IMR-90 (cell line): ENCODE measurements around the gene RAD17. TPM values are rescaled to one million over a fixed set of nuclear protein-coding genes. Genes with fewer than 3 reads are reported as not detected.
"Not testable (repeated sequence)": the region's sequence is repeated elsewhere in the genome, so short reads cannot be mapped to it uniquely, and the experiment has no call there.

Experiments
- ATAC-seq: fragments of 200-7000 bp; cut with Tn5 transposase; 2 replicates; pipeline ENCODE4 v1.9.1; 2020; ENCODE audit warnings: low read depth, mild to moderate bottlenecking, moderate library complexity
- BruUV-seq: library from RNA; stranded (reverse); fragments of 400-500 nt; replicated peaks from 2 replicates; lab custom pipeline; 2021; lab: Mats Ljungman, UMichigan
- CTCF ChIA-PET: fragments of 300-600 bp; formaldehyde crosslinking; extraction: SDS; loops from one replicate; lab custom pipeline; 2021; ENCODE audit warnings: antibody characterized with exemption; lab: Yijun Ruan, JAX
- POLR2A ChIA-PET: fragments of 300-600 bp; sonication (Branson Sonifier 250); formaldehyde crosslinking; loops from one replicate; lab custom pipeline; 2022; ENCODE audit warnings: antibody characterized with exemption; ENCODE audit not compliant: unreplicated experiment; lab: Charles Lee
- DNase-seq: peaks from one replicate; pipeline ENCODE4 v3.0.0; 2013
- H2AFZ ChIP-seq: replicated peaks from 2 replicates; pipeline ENCODE3; 2013; ENCODE audit warnings: low read length, mild to moderate bottlenecking; ENCODE audit not compliant: poor library complexity
- H2AK5ac ChIP-seq: 2 replicates; pipeline ENCODE4 v1.6.1; 2013; ENCODE audit warnings: low read depth, low read length, inconsistent platforms
- H2AK9ac ChIP-seq: replicated peaks from 2 replicates; pipeline ENCODE3; 2013; ENCODE audit warnings: mild to moderate bottlenecking, low read depth, low read length, moderate library complexity; ENCODE audit not compliant: poor library complexity
- H2BK120ac ChIP-seq: 2 replicates; pipeline ENCODE4 v1.6.1; 2013; ENCODE audit warnings: low read depth, low read length, inconsistent platforms
- H2BK15ac ChIP-seq: 3 replicates; pipeline ENCODE4 v1.6.1; 2013; ENCODE audit warnings: low read depth, low read length, inconsistent platforms
- H2BK20ac ChIP-seq: 2 replicates; pipeline ENCODE4 v1.6.1; 2013; ENCODE audit warnings: low read depth, mild to moderate bottlenecking, inconsistent platforms, low read length, moderate library complexity
- H2BK5ac ChIP-seq: 2 replicates; pipeline ENCODE4 v1.6.1; 2013; ENCODE audit warnings: mild to moderate bottlenecking, low read depth, low read length, inconsistent platforms; ENCODE audit not compliant: poor library complexity, severe bottlenecking
- H3K14ac ChIP-seq: replicated peaks from 2 replicates; pipeline ENCODE4 v1.6.1; 2013; ENCODE audit warnings: low read depth, low read length, inconsistent platforms
- H3K18ac ChIP-seq: 2 replicates; pipeline ENCODE4 v1.6.1; 2013; ENCODE audit warnings: low read depth, low read length, control low read depth
- H3K23ac ChIP-seq: 2 replicates; pipeline ENCODE4 v1.6.1; 2013; ENCODE audit warnings: low read depth, low read length, inconsistent platforms
- H3K27ac ChIP-seq: 2 replicates; pipeline ENCODE4 v1.5.1; 2013; ENCODE audit warnings: mild to moderate bottlenecking, control low read depth, low read length; ENCODE audit not compliant: insufficient read depth
- H3K27me3 ChIP-seq: 2 replicates; pipeline ENCODE4 v1.6.1; 2013; ENCODE audit warnings: low read length; ENCODE audit not compliant: control insufficient read depth, insufficient read depth
- H3K36me3 ChIP-seq: 2 replicates; pipeline ENCODE4 v1.6.1; 2013; ENCODE audit warnings: low read length, mixed read lengths; ENCODE audit not compliant: control insufficient read depth, insufficient read depth
- H3K4ac ChIP-seq: 2 replicates; pipeline ENCODE4 v1.6.1; 2013; ENCODE audit warnings: low read depth, low read length, inconsistent platforms
- H3K4me1 ChIP-seq: 2 replicates; pipeline ENCODE4 v1.6.1; 2013; ENCODE audit warnings: low read length, mixed read lengths; ENCODE audit not compliant: control insufficient read depth, insufficient read depth
- H3K4me2 ChIP-seq: 2 replicates; pipeline ENCODE4 v1.6.1; 2013; ENCODE audit warnings: low read depth, mild to moderate bottlenecking, control low read depth, low read length, moderate library complexity
- H3K4me3 ChIP-seq: 2 replicates; pipeline ENCODE4 v1.5.1; 2013; ENCODE audit warnings: low read depth, mild to moderate bottlenecking, control low read depth, low read length, moderate library complexity; ENCODE audit not compliant: insufficient read depth
- H3K56ac ChIP-seq: 2 replicates; pipeline ENCODE4 v1.6.1; 2013; ENCODE audit warnings: low read length, inconsistent platforms; ENCODE audit not compliant: insufficient read depth; ENCODE audit errors: extremely low read depth
- H3K79me1 ChIP-seq, 2 experiments: 2 replicates each; pipeline ENCODE4 v1.6.1; 2013; ENCODE audit warnings: low read length in 2 of 2, inconsistent platforms in 1 of 2, low read depth in 1 of 2
- H3K9ac ChIP-seq: 2 replicates; pipeline ENCODE4 v1.6.1; 2013; ENCODE audit warnings: low read depth, low read length, control low read depth
- H3K9me1 ChIP-seq: 2 replicates; pipeline ENCODE4 v1.6.1; 2013; ENCODE audit warnings: low read length, inconsistent platforms; ENCODE audit not compliant: insufficient read depth
- H3K9me3 ChIP-seq: 2 replicates; pipeline ENCODE4 v1.6.1; 2013; ENCODE audit warnings: low read length; ENCODE audit not compliant: control insufficient read depth, insufficient read depth
- H4K20me1 ChIP-seq: 2 replicates; pipeline ENCODE4 v1.6.1; 2013; ENCODE audit warnings: low read length, inconsistent platforms; ENCODE audit not compliant: insufficient read depth
- H4K5ac ChIP-seq: 2 replicates; pipeline ENCODE4 v1.6.1; 2013; ENCODE audit warnings: mild to moderate bottlenecking, low read depth, low read length, control low read depth
- H4K8ac ChIP-seq, 2 experiments: 2 replicates each; pipeline ENCODE4 v1.6.1; 2013; ENCODE audit warnings: low read depth in 2 of 2, low read length in 2 of 2, control low read depth in 1 of 2, inconsistent platforms in 1 of 2
- H4K91ac ChIP-seq: 2 replicates; pipeline ENCODE4 v1.6.1; 2013; ENCODE audit warnings: low read depth, low read length, inconsistent platforms; ENCODE audit not compliant: insufficient read depth
- WGBS, 2 experiments: methylation state at CpG; one replicate each; pipeline versions ENCODE4 v1.1.5 to v1.1.7; 2013; ENCODE audit warnings: missing lambda C conversion rate in 2 of 2; ENCODE audit not compliant: insufficient read length in 1 of 2; ENCODE audit errors: extremely low coverage in 2 of 2; 5-methylcytosine and 5-hydroxymethylcytosine counted together
- dilution Hi-C: fragments of 300-500 bp; cut with HindIII; formaldehyde crosslinking; loops from one replicate; pipeline ENCODE4 v1.14.3; 2018; ENCODE audit warnings: low sequenced_read_pairs; ENCODE audit not compliant: unreplicated experiment
- in situ Hi-C: fragments of 300-500 bp; cut with MboI; formaldehyde crosslinking; loops from 3 replicates; pipeline ENCODE4 v1.14.3; 2019; ENCODE audit warnings: low sequenced_read_pairs, inconsistent platforms, mixed read lengths
- intact Hi-C: fragments of 100-400 bp; cut with micrococcal nuclease; formaldehyde crosslinking; loops from 2 replicates; pipeline ENCODE4 v1.10.0; 2022
- polyA plus RNA-seq, 3 experiments: library from polyadenylated mRNA; depleted of rRNA; stranded (reverse); fragments of >200 nt; gene quantifications; 2 replicates each; pipeline ENCODE4 v1.2.3, GENCODE V29; 2012; ENCODE audit warnings: low replicate concordance in 1 of 3
- total RNA-seq: library from RNA; depleted of rRNA; stranded (reverse); fragments of >200 nt; gene quantifications from 2 replicates; pipeline ENCODE4 v1.2.3, GENCODE V29; 2012

The RAD17 gene
- total and polyA plus RNA-seq, 2 of the 4 experiments (the other 2 are of a cell fraction) = 10.9 to 11.4 TPM

DNA sequence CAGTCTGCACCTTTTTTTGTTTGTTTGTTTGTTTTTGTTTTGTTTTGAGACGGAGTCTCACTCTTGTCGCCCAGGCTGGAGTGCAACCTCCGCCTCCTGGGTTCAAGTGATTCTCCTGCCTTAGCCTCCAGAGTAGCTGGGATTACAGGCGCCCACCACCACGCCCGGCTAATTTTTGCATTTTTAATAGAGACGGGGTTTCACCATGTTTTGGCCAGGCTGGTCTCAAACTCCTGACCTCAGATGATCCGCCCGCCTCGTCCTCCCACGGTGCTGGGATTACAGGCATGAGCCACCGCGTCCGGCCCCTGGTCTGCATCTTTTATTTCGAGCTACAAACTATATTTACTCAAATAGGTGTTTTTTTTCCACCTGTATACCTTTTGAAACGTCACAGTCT lies 717 bp downstream of the RAD17 start:
- H4K8ac ChIP-seq = peak overlapping the region; percentile 65 to 95; a peak in 3 of 4 replicates
- H3K9me1 ChIP-seq, H2BK120ac ChIP-seq, BruUV-seq, H2BK5ac ChIP-seq, H3K4me1 ChIP-seq, DNase-seq, H3K36me3 ChIP-seq, H2BK20ac ChIP-seq, CTCF ChIA-PET, ATAC-seq, H2BK15ac ChIP-seq, dilution Hi-C loops, H3K18ac ChIP-seq, in situ Hi-C loops, H3K27me3 ChIP-seq, H3K9me3 ChIP-seq: not testable (repeated sequence)
- peak overlapping the region; percentile 64 for H3K4me3 ChIP-seq
- H2AFZ ChIP-seq = peak overlapping the region; percentile 98
- peaks cover 9 to 34% of the 10 kb centered on the region in 2 experiments; a peak in 3 of 4 replicates for H3K79me1 ChIP-seq
- POLR2A ChIA-PET = interaction anchor here (0.9 kb wide), 1 partner anchor 277 kb away, joined by 3 read pairs; the partner anchor contains the start of gene SLC30A5
- peak overlapping the region; percentile 91; the same call in 1 of the 2 replicates for H3K14ac ChIP-seq
- H3K27ac ChIP-seq = 0 out of 2 replicates have a peak overlapping the region, but pooled peaks have one; percentile 14
- intact Hi-C loops = loop anchor here (5.0 kb wide), 2 partner anchors 37 to 52 kb away; no protein-coding TSS in a partner anchor
- H2AK9ac ChIP-seq = peak overlapping the region; percentile 72
- H3K4me2 ChIP-seq = peak overlapping the region; percentile 93
- WGBS, 2 experiments = 0% methylated on average over 4 of the region's 16 CpGs; no CpG with 5 or more reads in 1 of the 2 experiments
- 0 out of 2 replicates have a peak overlapping the region, but pooled peaks have one; percentile 78 for H4K91ac ChIP-seq
- peak overlapping the region; percentile 39; the same call in 1 of the 2 replicates for H4K5ac ChIP-seq
- peak overlapping the region; percentile 64 for H2AK5ac ChIP-seq
- peaks cover 16% of the 10 kb centered on the region; the same call in 1 of the 2 replicates for H4K20me1 ChIP-seq
- peak overlapping the region; percentile 88; the same call in 1 of the 2 replicates for H3K23ac ChIP-seq
- H3K9ac ChIP-seq = peak overlapping the region; percentile 97
- H3K4ac ChIP-seq = peak overlapping the region; percentile 96
- peak overlapping the region; percentile 67 for H3K56ac ChIP-seq
